Activated naive CD8-positive, alpha-beta T cell (primary cell): ENCODE data around the gene RNF182.
"Not testable (repeated sequence)": the region's sequence is repeated elsewhere in the genome, so short reads cannot be mapped to it uniquely, and the experiment has no call there.

Experiments
- H3K27ac Mint-ChIP-seq: one replicate; pipeline ENCODE4 v1.8.0; 2021; ENCODE audit warnings: mixed read lengths
- H3K27me3 Mint-ChIP-seq: one replicate; pipeline ENCODE4 v1.8.0; 2021; ENCODE audit warnings: mixed read lengths
- H3K36me3 Mint-ChIP-seq: one replicate; pipeline ENCODE4 v1.8.0; 2021; ENCODE audit warnings: mixed read lengths
- H3K4me1 Mint-ChIP-seq: one replicate; pipeline ENCODE4 v1.8.0; 2021; ENCODE audit warnings: low read depth, mixed read lengths
- H3K4me3 Mint-ChIP-seq: one replicate; pipeline ENCODE4 v1.8.0; 2021; ENCODE audit warnings: mild to moderate bottlenecking, mixed read lengths
- H3K9me3 Mint-ChIP-seq: one replicate; pipeline ENCODE4 v1.8.0; 2021; ENCODE audit warnings: low read depth, mixed read lengths

The RNF182 gene

GRCh38 chr6:13929196-13929595 lies 4.4 kb downstream of the RNF182 start:
- peaks cover 6% of the 10 kb centered on the region for H3K36me3 Mint-ChIP-seq
- H3K4me3 Mint-ChIP-seq, result no peak overlapping the region
- H3K4me1 Mint-ChIP-seq, result peaks cover 10% of the 10 kb centered on the region
- no peak overlapping the region for H3K27ac Mint-ChIP-seq
- H3K9me3 Mint-ChIP-seq, result no peaks in the 10 kb centered on the region
- H3K27me3 Mint-ChIP-seq, result peaks cover 50% of the 10 kb centered on the region

- peaks cover 33% of the 10 kb centered on the region for H3K27me3 Mint-ChIP-seq
- H3K27ac Mint-ChIP-seq, result no peak overlapping the region
- peaks cover 6% of the 10 kb centered on the region for H3K36me3 Mint-ChIP-seq
- peaks cover 7% of the 10 kb centered on the region for H3K4me1 Mint-ChIP-seq
- no peak overlapping the region for H3K4me3 Mint-ChIP-seq
- no peaks in the 10 kb centered on the region for H3K9me3 Mint-ChIP-seq
Measured at GRCh38 chr6:13931797-13932402, 7.1 kb downstream of the RNF182 start.

- Mint-ChIP-seq H3K9me3 (no peaks in the 10 kb centered on the region), H3K4me3 (no peak overlapping the region), H3K27ac (no peak overlapping the region), H3K4me1 (peaks cover 7% of the 10 kb centered on the region), H3K36me3 (peaks cover 6% of the 10 kb centered on the region), H3K27me3 (peaks cover 26% of the 10 kb centered on the region)
Measured at GRCh38 chr6:13932785-13933184, 8.0 kb downstream of the RNF182 start.

- Mint-ChIP-seq H3K36me3 (peaks cover 6% of the 10 kb centered on the region), H3K9me3 (no peaks in the 10 kb centered on the region), H3K27me3 (peaks cover 16% of the 10 kb centered on the region), H3K4me3 (no peak overlapping the region), H3K27ac (no peak overlapping the region), H3K4me1 (peaks cover 7% of the 10 kb centered on the region)
Measured at GRCh38 chr6:13934721-13935120, 10.0 kb downstream of the RNF182 start.

GRCh38 chr6:13935190-13935880 lies 10.6 kb downstream of the RNF182 start:
- H3K9me3 Mint-ChIP-seq, result no peaks in the 10 kb centered on the region
- no peak overlapping the region for H3K4me3 Mint-ChIP-seq
- no peak overlapping the region for H3K27ac Mint-ChIP-seq
- H3K4me1 Mint-ChIP-seq, result peaks cover 7% of the 10 kb centered on the region
- H3K27me3 Mint-ChIP-seq, result peaks cover 16% of the 10 kb centered on the region
- peaks cover 6% of the 10 kb centered on the region for H3K36me3 Mint-ChIP-seq

- not testable (repeated sequence) for H3K36me3 Mint-ChIP-seq, H3K4me1 Mint-ChIP-seq, H3K9me3 Mint-ChIP-seq, H3K27ac Mint-ChIP-seq, H3K4me3 Mint-ChIP-seq
- peaks cover 12% of the 10 kb centered on the region for H3K27me3 Mint-ChIP-seq
Measured at GRCh38 chr6:13935881-13936261, 11.1 kb downstream of the RNF182 start.

GRCh38 chr6:13941902-13942301 lies 17.1 kb downstream of the RNF182 start:
- H3K27me3 Mint-ChIP-seq, result peaks cover 12% of the 10 kb centered on the region
- no peak overlapping the region for H3K4me3 Mint-ChIP-seq
- H3K4me1 Mint-ChIP-seq, result no peaks in the 10 kb centered on the region
- peaks cover 10% of the 10 kb centered on the region for H3K9me3 Mint-ChIP-seq
- H3K27ac Mint-ChIP-seq, result no peak overlapping the region
- peaks cover 12% of the 10 kb centered on the region for H3K36me3 Mint-ChIP-seq

GRCh38 chr6:13943943-13944342 lies 19.2 kb downstream of the RNF182 start:
- Mint-ChIP-seq H3K27ac (no peak overlapping the region), H3K4me1 (no peaks in the 10 kb centered on the region), H3K4me3 (no peak overlapping the region), H3K9me3 (peaks cover 15% of the 10 kb centered on the region), H3K36me3 (peaks cover 16% of the 10 kb centered on the region), H3K27me3 (peaks cover 12% of the 10 kb centered on the region)

- Mint-ChIP-seq H3K36me3 (peaks cover 16% of the 10 kb centered on the region), H3K4me3 (no peak overlapping the region), H3K27ac (no peak overlapping the region), H3K4me1 (no peaks in the 10 kb centered on the region), H3K9me3 (peaks cover 15% of the 10 kb centered on the region), H3K27me3 (peaks cover 10% of the 10 kb centered on the region)
Measured at GRCh38 chr6:13946506-13946905, 21.8 kb downstream of the RNF182 start.

- H3K9me3 Mint-ChIP-seq, result peaks cover 10% of the 10 kb centered on the region
- H3K4me1 Mint-ChIP-seq, result no peaks in the 10 kb centered on the region
- H3K36me3 Mint-ChIP-seq, result peaks cover 11% of the 10 kb centered on the region
- H3K27ac Mint-ChIP-seq, result no peak overlapping the region
- no peak overlapping the region for H3K4me3 Mint-ChIP-seq
- peaks cover 4% of the 10 kb centered on the region for H3K27me3 Mint-ChIP-seq
Measured at GRCh38 chr6:13947611-13948178, 22.9 kb downstream of the RNF182 start.

- H3K4me3 Mint-ChIP-seq, result no peak overlapping the region
- H3K4me1 Mint-ChIP-seq, result no peaks in the 10 kb centered on the region
- H3K27ac Mint-ChIP-seq, result no peak overlapping the region
- peaks cover 4% of the 10 kb centered on the region for H3K36me3 Mint-ChIP-seq
- peaks cover 5% of the 10 kb centered on the region for H3K9me3 Mint-ChIP-seq
- H3K27me3 Mint-ChIP-seq, result peaks cover 2% of the 10 kb centered on the region
Measured at GRCh38 chr6:13952101-13952500, 27.3 kb downstream of the RNF182 start.

GRCh38 chr6:13953061-13953705 lies 28.4 kb downstream of the RNF182 start:
- H3K4me1 Mint-ChIP-seq, result no peaks in the 10 kb centered on the region
- no peak overlapping the region for H3K27ac Mint-ChIP-seq
- H3K9me3 Mint-ChIP-seq, result no peaks in the 10 kb centered on the region
- no peak overlapping the region for H3K4me3 Mint-ChIP-seq
- no peaks in the 10 kb centered on the region for H3K36me3 Mint-ChIP-seq
- H3K27me3 Mint-ChIP-seq, result peaks cover 3% of the 10 kb centered on the region

- Mint-ChIP-seq H3K4me1 (no peaks in the 10 kb centered on the region), H3K27ac (no peak overlapping the region), H3K4me3 (no peak overlapping the region), H3K27me3 (peaks cover 20% of the 10 kb centered on the region), H3K36me3 (peaks cover 2% of the 10 kb centered on the region), H3K9me3 (no peaks in the 10 kb centered on the region)
Measured at GRCh38 chr6:13965582-13966127, 40.9 kb downstream of the RNF182 start.

GRCh38 chr6:13971303-13971702 lies 46.6 kb downstream of the RNF182 start:
- peaks cover 6% of the 10 kb centered on the region for H3K36me3 Mint-ChIP-seq
- H3K27me3 Mint-ChIP-seq, result peaks cover 13% of the 10 kb centered on the region
- H3K4me3 Mint-ChIP-seq, result no peak overlapping the region
- peaks cover 13% of the 10 kb centered on the region for H3K9me3 Mint-ChIP-seq
- H3K4me1 Mint-ChIP-seq, result no peaks in the 10 kb centered on the region
- no peak overlapping the region for H3K27ac Mint-ChIP-seq

GRCh38 chr6:13972602-13973001 lies 47.9 kb downstream of the RNF182 start:
- Mint-ChIP-seq H3K9me3 (peaks cover 13% of the 10 kb centered on the region), H3K27me3 (peaks cover 13% of the 10 kb centered on the region)
- not testable (repeated sequence) for H3K27ac Mint-ChIP-seq, H3K36me3 Mint-ChIP-seq, H3K4me3 Mint-ChIP-seq, H3K4me1 Mint-ChIP-seq
